ENCODE data around the gene ACVR1.
"Not testable (repeated sequence)": the region's sequence is repeated elsewhere in the genome, so short reads cannot be mapped to it uniquely, and the experiment has no call there.

Gene ACVR1

GRCh38 chr2:157748371-157749142 lies 127.6 kb downstream of the ACVR1 start:
- DNase-seq, result no peak

GRCh38 chr2:157747695-157748370 lies 128.3 kb downstream of the ACVR1 start:
- no peak for DNase-seq

- no peak for DNase-seq
These were observed 128.8 kb downstream of the ACVR1 start for GRCh38 chr2:157747280-157747679.

GRCh38 chr2:157746234-157746950 lies 129.7 kb downstream of the ACVR1 start:
- DNase-seq, result no peak

- DNase-seq, result no peak
These were observed 131.5 kb downstream of the ACVR1 start for GRCh38 chr2:157744571-157745076.

DNA sequence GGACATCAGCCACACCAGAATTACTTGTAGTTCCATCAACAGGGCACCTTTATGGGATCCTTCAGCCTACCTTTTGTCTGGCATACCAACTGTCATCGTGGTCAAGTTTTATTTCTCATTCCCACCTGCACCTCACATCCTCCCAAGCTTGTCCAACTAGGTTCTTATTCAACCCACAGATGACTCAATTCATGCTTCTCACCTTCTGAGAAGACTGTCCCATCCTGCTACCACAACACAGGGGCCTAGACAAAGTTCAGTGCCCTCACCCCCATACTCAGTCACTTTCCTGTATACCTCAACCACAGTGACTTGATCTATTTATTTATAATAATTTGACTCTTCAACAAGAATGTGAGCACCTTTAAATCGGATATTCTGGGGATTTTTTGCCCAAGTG lies 133.1 kb downstream of the ACVR1 start:
- DNase-seq, result no peak

DNA sequence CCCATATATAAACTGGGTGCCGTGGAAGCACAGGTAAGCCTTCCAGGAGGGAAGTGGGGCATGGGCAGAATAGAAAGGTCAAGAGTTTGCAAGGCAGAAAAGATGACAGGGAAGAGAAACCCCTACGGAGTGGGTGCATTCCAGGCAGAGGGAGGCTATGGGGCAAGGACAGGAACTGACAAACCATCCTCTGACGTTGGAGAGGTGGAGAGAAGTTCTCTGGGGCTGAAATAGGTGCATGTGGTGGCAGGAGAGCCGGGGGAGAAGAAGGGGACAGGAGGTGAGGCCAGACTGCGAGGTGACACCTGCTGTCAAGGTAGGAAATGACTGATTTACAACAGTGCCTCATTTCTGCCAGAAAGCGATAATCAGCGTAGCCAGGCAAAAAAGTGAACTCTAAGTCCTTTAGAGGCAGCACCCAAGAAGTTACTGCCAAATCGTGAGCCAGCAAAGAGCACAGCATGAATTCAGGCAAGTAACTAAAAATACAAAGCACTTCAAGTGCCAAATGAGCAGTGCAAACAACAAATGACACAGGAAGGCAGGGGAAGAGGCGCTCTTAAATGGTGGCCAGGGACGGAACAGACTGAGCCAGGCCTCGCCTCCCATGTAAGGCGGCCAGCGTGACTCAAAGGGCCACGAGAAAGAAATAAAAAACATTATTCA lies 134.2 kb downstream of the ACVR1 start:
- no peak for DNase-seq

- no peak for DNase-seq
These were observed 138.5 kb downstream of the ACVR1 start for GRCh38 chr2:157737656-157738055.

DNA sequence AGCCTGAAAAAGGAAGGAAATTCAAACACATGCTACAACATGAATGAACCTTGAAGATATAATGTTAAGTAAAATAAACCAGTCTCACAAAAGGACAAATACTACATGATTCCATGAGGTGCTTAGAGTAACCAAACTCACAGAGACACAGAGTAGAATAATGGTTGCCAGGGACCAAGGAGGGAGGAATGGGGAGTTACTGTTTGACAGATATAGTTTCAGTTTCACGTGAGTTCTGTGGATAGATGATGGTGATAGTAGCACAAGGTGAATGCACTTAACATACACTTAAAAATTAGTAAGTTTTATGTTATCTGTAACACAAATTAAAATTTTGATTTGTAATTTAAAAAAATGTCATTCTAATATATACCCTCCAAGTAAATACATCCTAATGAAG lies 140.6 kb downstream of the ACVR1 start:
- no peak for DNase-seq

- DNase-seq, result no peak
These were observed 142.9 kb downstream of the ACVR1 start for GRCh38 chr2:157733263-157733662.

- no peak for DNase-seq
These were observed 143.5 kb downstream of the ACVR1 start for GRCh38 chr2:157732596-157732995.

GRCh38 chr2:157727693-157728092 lies 148.4 kb downstream of the ACVR1 start:
- DNase-seq, result no peak

DNA sequence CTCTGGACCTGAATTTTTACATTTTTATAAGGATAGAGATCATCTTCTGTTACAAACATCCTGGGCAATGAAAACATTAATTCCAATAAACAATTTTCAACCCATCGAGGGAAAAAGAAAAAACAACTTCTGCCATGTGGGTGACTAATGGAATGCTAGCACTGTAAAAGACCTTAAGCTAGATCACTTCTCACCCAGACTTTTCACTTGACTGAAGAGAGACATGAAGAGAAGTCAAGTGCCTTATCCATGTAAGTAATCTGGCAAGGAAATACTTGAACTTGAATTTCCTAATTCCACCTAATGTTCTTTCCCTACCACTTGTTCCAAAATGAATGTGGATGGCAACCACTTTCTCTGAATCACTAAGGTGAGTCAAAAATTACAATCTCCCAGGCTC lies 149.2 kb downstream of the ACVR1 start:
- no peak for DNase-seq

DNA sequence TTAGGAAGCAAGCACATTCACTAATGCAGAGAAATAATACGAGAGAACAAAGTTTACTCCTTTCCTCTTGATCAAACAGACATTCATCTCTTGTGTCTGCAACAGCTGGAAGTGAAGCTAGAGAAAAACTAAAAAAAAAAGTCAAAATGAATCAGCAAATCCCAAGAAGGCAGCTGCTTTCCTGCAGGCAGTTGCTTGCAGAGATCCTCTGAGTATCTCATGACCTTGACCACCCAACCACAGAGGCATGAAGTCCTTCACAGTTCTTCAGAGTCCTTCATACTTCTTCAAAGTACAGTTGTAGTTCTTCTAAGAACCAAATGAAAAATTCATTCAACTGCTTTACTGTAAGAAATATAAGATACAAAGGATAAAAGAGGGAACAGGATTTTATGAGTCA lies 150.3 kb downstream of the ACVR1 start:
- no peak for DNase-seq

DNA sequence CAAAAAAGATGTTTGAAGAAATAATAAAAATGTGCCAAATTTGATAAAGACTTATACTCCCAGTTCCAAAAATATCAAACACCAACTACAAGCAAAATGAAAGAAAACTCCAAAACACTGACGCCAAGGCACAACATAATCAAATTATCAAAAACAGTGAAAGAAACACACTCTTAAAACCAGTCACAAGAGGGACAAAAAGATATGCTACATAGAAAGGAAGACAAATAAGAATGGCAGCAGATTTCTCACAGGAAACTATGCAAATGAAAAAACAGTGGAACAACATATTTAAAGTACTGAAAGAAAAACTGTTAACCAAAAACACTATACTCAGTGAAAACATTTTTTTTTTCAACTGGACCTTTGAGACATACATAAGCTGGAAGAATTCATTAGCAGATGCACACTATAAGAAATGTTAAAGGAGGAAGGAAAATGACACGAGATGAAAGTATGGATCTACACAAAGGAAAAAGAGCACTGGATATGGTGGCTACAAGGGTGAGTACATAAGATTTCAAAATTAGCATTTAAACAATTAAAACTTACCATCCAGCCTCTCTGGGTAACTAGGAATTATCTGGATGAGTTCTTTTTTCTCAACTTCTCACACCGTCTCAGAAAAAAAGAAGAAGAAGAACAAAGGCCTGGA lies 153.4 kb downstream of the ACVR1 start:
- no peak for DNase-seq

- DNase-seq, result no peak
These were observed 155.6 kb downstream of the ACVR1 start for GRCh38 chr2:157720504-157720903.

DNA sequence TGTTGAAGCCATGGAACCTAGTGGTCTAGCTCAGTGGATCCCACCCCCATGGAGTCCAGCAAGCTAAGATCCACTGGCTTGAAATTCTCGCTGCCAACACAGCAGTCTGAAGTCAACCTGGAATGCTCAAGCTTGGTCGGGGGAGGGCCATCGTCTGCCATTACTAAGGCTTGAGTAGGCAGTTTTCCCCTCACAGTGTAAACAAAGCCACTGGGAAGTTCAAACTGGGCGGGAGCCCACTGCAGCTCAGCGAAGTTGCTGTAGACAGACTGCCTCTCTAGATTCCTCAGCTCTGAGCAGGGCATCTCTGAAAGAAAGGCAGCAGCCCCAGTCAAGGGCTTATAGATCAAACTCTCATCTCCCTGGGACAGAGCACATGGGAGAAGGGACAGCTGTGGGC lies 171.5 kb downstream of the ACVR1 start:
- not testable (repeated sequence) for DNase-seq

GRCh38 chr2:157704148-157704547 lies 172.0 kb downstream of the ACVR1 start:
- DNase-seq, result not testable (repeated sequence)

DNA sequence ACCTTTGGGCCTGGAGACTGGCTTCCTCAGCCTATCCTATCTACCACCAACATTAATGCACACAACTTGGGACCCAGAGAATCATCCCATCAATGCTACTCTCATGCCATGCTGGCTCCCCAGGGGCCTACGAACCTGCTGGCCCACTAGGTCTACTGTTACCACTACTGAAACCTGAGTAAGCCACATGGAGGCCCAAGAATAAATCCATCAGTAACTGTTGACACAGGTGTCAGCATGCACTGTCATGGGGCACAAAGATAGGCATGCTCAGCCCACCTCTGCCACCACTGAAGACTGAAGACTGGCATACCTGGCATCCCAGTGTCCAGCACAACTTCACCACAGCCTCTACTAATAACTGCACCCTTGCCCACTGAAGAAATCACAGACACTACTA lies 176.3 kb downstream of the ACVR1 start:
- no peak for DNase-seq

DNA sequence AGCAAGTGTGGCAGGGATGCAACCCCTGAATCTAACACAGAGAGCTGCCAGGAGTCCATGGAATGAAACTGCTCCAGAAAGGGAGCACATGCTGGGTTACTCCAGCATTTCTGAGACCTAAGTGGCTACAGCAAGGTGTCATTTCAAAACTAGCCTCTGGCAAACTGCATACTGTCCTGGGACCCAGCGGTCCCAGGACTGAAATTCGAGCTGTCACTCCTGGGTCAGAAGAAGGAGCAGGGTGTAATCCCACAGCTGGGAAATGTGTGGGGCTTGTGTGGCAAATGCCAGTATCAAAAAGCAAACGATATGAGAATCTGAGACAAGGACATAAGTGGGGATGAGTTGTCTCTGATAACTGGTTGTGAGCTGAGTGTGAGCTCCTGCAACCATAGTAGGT lies 177.1 kb downstream of the ACVR1 start:
- no peak for DNase-seq

DNA sequence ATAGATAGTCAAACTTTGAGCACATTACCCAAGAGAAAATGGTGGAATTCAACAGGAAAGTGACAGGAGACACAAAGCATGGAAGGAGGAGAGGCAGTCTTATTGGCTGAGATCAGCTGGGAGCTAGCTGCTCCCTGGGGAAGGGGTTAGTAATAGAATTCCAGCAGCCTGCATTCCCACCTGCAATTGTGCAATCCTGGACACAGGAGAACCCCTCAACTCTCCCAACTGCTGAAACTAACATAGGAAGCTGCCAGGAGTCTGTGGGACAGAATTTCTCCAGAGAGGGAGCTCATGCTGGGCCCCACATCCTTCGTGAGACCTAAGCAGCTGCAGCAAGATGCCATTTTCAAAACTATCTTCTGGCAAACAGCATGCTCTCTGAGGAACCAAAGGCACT lies 177.7 kb downstream of the ACVR1 start:
- no peak for DNase-seq

GRCh38 chr2:157696036-157696435 lies 180.1 kb downstream of the ACVR1 start:
- DNase-seq, result no peak

GRCh38 chr2:157692768-157693167 lies 183.4 kb downstream of the ACVR1 start:
- DNase-seq, result no peak

Data from stimulated activated CD4-positive, alpha-beta T cell treated with anti-CD3 and anti-CD28 coated beads, Interleukin-12 subunit alpha, Interleukin-12 subunit beta, amount 100 ng/mL, for 4 hours (primary cell).